GM18511 (cell line): ENCODE data around the gene PLEKHA7.

ENCODE experiments used
- ATAC-seq: cut with Tn5 transposase; IDR thresholded peaks from one replicate; pipeline ENCODE4 v1.9.1; 2021; ENCODE audit warnings: mild to moderate bottlenecking, moderate library complexity; ENCODE audit not compliant: unreplicated experiment

The PLEKHA7 gene

GRCh38 chr11:16749092-16749491 is 265.1 kb downstream of the PLEKHA7 start:
- ATAC-seq, result no peak

DNA sequence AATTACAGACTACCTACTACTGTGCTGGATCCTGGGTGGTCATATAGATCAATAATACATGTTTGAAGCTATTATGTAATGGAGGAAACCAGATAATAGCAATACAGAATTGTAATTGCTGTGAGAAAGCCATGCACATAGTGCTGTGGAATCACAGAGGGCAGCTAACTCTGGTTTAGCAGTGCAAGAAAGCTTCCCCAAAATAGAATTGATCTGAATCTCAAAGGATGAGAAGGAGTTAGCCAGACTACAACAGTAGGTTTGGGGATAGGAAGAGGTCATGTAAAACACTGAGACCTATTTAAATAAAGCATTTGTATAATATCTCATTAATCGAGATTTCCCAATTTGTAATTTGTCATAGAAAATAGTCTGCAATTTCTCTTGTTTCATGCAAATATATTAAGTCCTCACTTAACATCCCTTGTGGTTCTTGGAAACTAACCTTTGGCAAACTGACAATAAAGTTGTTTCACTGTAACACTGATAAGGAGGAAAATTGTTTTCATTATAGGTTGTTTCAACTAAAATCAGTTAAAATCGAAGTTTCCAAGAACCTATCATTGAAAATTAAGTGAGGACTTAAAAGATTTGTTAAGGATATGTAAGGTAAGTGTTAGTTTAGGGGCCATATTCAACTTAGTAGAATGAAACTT is 268.1 kb downstream of the PLEKHA7 start:
- no peak for ATAC-seq

GRCh38 chr11:16744128-16744725 is 270.0 kb downstream of the PLEKHA7 start:
- no peak for ATAC-seq

DNA sequence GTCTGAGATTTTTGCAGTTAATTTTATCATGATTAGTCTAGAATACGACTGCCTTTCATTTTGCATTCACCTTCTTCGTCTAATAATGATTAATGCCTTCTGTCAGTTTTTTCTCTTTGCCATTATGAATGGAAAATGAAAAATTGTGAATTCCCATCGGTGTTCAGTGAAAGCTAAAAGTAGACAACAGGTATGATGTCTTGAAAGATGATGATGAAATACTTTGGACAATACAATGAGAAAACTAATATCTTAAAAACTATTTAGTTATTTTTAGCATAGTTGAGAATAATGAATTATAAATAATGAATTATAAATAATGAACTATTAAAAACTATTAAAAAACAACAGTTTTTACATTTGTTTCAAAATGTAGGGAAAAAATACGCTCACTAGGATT is 270.7 kb downstream of the PLEKHA7 start:
- ATAC-seq, result no peak

- no peak for ATAC-seq
Observed at GRCh38 chr11:16741473-16741872, 272.7 kb downstream of the PLEKHA7 start.

- peak; percentile 3 for ATAC-seq
Observed at GRCh38 chr11:16738947-16739815, 275.0 kb downstream of the PLEKHA7 start.

DNA sequence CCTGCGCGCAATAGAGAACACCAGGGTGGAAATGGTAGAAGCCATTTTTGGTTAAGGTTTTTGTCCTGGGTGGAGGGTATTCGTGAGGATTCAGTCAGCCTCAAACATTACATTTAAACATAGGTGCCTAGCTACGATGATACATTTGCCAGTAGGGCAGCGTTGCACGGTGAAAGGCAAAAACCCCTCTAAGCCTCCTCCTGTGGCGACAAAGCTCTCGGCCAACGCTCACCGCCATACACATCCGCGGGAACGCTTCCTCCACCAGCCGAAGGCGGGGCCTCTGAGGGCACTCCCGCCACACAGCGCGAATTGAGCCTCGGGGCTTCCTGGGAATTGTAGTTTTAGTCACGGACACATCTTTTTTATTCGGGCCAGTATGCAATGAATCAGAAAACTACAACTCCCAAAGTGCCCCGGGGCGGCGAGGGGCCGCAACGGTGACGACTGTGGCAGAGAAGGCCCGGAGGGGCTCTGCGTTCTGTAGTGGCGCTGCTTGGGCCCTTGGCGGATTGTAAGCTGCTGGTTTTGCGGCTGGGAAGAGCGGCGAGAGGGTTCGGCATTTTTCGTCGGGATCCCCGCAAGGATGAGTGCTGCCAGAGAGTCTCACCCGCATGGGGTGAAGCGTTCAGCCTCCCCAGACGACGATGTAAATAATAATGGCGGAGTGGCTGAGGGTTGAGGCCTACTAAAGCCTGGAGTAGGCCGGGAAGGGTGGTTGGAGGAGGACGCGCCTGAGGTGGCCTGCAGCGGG is 275.8 kb downstream of the PLEKHA7 start, which contains the start of gene C11orf58:
TSS of gene C11orf58 (plus strand) at position 455 of the 754 bp plus-strand sequence. CDS start at position 587, 132 bp downstream.
- peak; percentile 96 for ATAC-seq

DNA sequence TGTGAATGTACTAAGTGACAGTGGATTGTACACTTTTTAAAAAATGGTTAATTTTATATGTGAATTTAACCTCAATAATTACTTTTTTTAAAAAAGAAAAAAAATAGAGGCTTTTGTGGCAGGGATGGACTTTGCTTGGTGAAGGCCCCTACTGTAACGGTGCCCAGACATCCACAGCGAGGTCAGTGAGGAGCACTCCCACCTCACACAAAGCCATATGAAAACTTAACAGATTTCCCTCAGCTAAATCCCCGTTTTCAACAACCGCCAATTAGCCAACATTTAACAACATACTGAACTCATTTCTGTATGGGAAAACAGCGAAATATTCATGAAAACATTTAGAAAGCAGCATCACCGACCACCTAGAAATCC is 276.4 kb downstream of the PLEKHA7 start:
- ATAC-seq, result peak; percentile 21
